Stimulated activated CD8-positive, alpha-beta memory T cell treated with anti-CD3 and anti-CD28 coated beads, Interleukin-4, amount 100 ng/mL, for 1 hour (primary cell): ENCODE results near the gene SALL3.

ENCODE experiments used
- DNase-seq, 2 donors: peaks; one replicate each; pipeline ENCODE4 v3.0.0-alpha.2; 2020; ENCODE audit warnings: low read depth in 2 of 2, low spot score in 1 of 2

The SALL3 gene

GRCh38 chr18:79000997-79001396, 21.4 kb downstream of the SALL3 start:
- DNase-seq: no peak

GRCh38 chr18:79005653-79006052, 26.0 kb downstream of the SALL3 start:
- no peak for DNase-seq

- no peak for DNase-seq
Measured at GRCh38 chr18:79006106-79006795, 26.6 kb downstream of the SALL3 start.

GRCh38 chr18:79007440-79007839, 27.8 kb downstream of the SALL3 start:
- no peak for DNase-seq

- DNase-seq: no peak
Measured at GRCh38 chr18:79008356-79008940, 28.8 kb downstream of the SALL3 start.

- DNase-seq: no peak
Measured at GRCh38 chr18:79010802-79011201, 31.2 kb downstream of the SALL3 start.

GRCh38 chr18:79011300-79011870, 31.8 kb downstream of the SALL3 start:
- no peak for DNase-seq

GRCh38 chr18:79013869-79014268, 34.3 kb downstream of the SALL3 start:
- no peak for DNase-seq

GRCh38 chr18:79018911-79019310, 39.3 kb downstream of the SALL3 start:
- no peak for DNase-seq

- DNase-seq: no peak
Measured at GRCh38 chr18:79019881-79020280, 40.3 kb downstream of the SALL3 start.

GRCh38 chr18:79022603-79023002, 43.0 kb downstream of the SALL3 start:
- no peak for DNase-seq

GRCh38 chr18:79026491-79026890, 46.9 kb downstream of the SALL3 start:
- DNase-seq: no peak

GRCh38 chr18:79030680-79031079, 51.1 kb downstream of the SALL3 start:
- DNase-seq: no peak

- DNase-seq: no peak
Measured at GRCh38 chr18:79042276-79042675, 62.7 kb downstream of the SALL3 start.

GRCh38 chr18:79043288-79043687, 63.7 kb downstream of the SALL3 start:
- no peak for DNase-seq

- DNase-seq: no peak
Measured at GRCh38 chr18:79046522-79046921, 66.9 kb downstream of the SALL3 start.

GRCh38 chr18:79047556-79048244, 68.1 kb downstream of the SALL3 start:
- no peak for DNase-seq

GRCh38 chr18:79048245-79048632, 68.6 kb downstream of the SALL3 start:
- no peak for DNase-seq

GRCh38 chr18:79049506-79049905, 69.9 kb downstream of the SALL3 start:
- no peak for DNase-seq
